Activated CD4-positive, alpha-beta T cell treated with anti-CD3 and anti-CD28 coated beads, Interleukin-2, Interleukin-4, amounts not matched to agents 100 ng/mL and 50 ng/mL, durations not matched to agents 16 hours and 8 hours (primary cell): ENCODE results near the gene C10orf95.

Experiments
- DNase-seq: peaks from one replicate; pipeline ENCODE4 v3.0.0-alpha.2; 2020; ENCODE audit warnings: low spot score

The C10orf95 gene

DNA sequence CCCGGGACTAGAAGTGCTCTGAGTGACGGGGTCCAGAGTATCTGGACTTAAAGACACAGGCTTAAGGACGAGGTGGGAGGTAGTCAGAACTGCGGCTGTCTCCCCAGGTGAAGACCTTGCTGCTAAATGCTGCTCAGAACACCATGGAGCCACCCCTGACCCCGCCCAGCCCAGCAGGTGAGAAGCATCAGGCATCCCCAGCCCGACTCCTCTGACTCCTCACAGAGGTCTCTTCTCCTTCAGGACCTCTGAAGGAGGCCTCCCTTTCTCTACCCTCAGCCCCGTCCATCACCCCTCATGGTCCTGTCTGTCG is 50.0 kb downstream of the C10orf95 start:
- no peak for DNase-seq

DNA sequence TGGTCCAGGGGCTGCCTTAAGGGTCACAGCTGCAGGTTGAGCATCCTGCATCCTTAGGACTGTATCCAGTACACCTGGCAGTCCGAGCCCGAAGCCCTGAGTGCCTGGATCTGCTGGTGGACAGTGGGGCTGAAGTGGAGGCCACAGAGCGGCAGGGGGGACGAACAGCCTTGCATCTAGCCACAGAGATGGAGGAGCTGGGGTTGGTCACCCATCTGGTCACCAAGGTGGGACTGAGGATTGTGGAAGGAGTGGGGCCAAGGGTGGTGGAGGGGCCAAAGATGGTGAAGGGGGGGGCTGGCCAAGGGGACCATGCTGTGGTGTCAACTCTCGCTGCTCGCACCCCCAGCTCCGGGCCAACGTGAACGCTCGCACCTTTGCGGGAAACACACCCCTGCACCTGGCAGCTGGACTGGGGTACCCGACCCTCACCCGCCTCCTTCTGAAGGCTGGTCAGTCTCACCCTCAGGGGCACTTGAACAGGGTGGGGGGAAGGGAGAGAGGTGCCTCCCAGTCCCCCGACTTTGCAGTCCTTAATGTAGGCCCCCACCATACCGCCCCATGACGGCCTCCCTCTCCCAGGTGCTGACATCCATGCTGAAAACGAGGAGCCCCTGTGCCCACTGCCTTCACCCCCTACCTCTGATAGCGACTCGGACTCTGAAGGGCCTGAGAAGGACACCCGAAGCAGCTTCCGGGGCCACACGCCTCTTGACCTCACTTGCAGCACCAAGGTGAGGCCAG is 50.6 kb downstream of the C10orf95 start:
- no peak for DNase-seq

DNA sequence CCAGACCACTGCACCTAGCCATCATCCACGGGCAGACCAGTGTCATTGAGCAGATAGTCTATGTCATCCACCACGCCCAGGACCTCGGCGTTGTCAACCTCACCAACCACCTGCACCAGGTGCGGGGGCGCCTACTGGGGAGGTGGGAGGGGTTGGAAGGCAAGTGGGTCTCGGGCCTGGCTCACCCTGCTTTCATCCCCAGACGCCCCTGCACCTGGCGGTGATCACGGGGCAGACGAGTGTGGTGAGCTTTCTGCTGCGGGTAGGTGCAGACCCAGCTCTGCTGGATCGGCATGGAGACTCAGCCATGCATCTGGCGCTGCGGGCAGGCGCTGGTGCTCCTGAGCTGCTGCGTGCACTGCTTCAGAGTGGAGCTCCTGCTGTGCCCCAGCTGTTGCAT is 51.3 kb downstream of the C10orf95 start:
- no peak for DNase-seq
